Left ventricle myocardium superior (tissue), 1 donor: Measurements from ENCODE around the gene GET3. TPM values are rescaled to one million over a fixed set of nuclear protein-coding genes. Genes with fewer than 3 reads are reported as not detected.
"Not testable (repeated sequence)": the region's sequence is repeated elsewhere in the genome, so short reads cannot be mapped to it uniquely, and the experiment has no call there.

ENCODE experiments used
- ATAC-seq: fragments of 200-7000 bp; cut with Tn5 transposase; one replicate; pipeline ENCODE4 v1.9.1; 2020; ENCODE audit warnings: mild to moderate bottlenecking, moderate library complexity
- DNase-seq: peaks from one replicate; pipeline ENCODE4 v3.0.0-alpha.2; 2020
- intact Hi-C: fragments of 100-400 bp; cut with micrococcal nuclease; formaldehyde crosslinking; loops from one replicate; pipeline ENCODE4 v1.11.0; 2022
- long read RNA-seq: library from polyadenylated mRNA; unstranded; transcript quantifications from one replicate; pipeline ENCODE4 v2.0.0, GENCODE V29; 2021
- total RNA-seq: library from RNA; stranded (reverse); fragmentation: NEBNext Ultra II Directional; extraction: Animal tissue kit (Norgen Biotek cat#: 25700); gene quantifications from one replicate; pipeline ENCODE4 v1.2.1, GENCODE V29; 2021
- donor health status: DM: no; HTN: yes; CAD: no; lungs with severe emphysema.

GET3 gene
- 64.7 TPM for total RNA-seq
- long read RNA-seq, transcript ASNA1-201 (7 exons, 1,280 nt): major isoform, 61 of 74 reads
- long read RNA-seq, partial matches to known transcripts: 10 of 74 reads
- long read RNA-seq, other reads (novel, unspliced or antisense): 3 of 74 reads

DNA sequence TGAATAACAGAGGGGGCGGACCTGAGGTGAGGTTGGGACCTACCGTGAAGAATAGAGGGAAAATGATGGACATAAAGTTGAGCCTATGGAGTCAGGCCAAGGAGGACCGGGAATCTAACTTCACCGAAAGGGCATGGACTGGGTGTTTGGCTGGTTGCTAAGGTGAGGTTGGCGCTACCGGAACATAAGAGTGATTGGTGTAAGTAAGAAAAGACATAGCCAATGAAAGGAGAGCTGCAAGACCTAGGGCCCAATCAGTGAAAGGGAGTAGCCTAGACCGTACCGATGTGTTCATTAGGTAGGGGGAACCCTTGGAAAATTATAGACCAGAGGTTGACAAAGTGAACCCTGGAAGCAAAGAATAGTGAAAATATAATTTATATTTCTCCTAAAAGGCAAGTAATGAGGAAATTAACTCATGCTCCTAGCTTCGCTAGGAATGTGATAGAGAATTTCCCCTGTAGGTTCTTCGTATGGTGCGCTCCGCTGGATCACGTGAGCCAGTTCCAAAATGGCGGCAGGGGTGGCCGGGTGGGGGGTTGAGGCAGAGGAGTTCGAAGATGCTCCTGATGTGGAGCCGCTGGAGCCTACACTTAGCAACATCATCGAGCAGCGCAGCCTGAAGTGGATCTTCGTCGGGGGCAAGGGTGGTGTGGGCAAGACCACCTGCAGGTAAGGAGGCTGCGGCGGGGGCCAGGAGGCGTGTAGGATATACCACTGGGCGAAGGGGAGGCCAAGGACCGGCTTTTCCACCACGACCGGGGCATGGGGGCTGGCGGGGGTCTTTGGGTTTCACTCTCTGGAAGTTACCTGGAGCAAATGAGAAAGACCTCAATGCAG, at the start of gene GET3:
Gene GET3 (plus strand): TSS at position 503 of the 840 bp plus-strand sequence. CDS start 9 bp downstream, at position 512.
- DNase-seq (peak; percentile 88), ATAC-seq (peak; percentile 87)
- intact Hi-C loops: no loop called here

GRCh38 chr19:12689012-12689411, 48.3 kb upstream of the GET3 start:
- no peak for ATAC-seq
- intact Hi-C loops: no loop called here

DNA sequence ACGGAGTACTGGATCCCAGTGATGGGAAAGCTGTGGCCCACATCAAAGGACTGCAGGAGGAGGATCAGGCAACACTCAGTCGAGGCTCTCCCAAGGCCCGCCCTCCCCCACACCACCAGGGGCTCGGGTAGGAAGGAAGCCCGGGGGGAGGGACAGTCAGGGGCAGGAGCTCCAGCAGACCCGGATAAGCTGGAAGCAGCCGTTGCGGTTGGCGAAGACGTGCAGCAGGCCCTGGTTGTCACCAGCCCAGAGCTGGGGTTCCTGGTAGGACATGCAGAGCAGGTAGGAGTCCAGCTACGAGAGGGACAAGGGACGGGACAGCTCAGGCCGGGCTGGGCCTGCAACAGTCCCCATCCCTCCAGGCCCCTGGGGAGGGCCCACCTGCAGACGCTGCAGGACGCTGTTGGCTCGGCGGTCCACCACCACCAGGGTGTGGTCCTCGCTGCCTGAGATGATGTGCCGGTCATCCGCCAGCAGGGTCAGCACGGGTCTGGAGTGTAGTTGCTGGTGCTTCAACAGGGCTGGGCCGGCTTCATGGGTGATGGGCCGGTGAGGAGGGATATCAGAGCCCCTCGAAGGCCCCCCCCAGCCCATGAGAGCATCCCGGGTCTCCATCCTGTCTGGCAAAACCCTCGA, 47.6 kb upstream of the GET3 start:
- intact Hi-C loops: no loop called here

More at GRCh38 chr19:12689012-12689411, 48.3 kb upstream of the GET3 start:
- DNase-seq: no peak

DNA sequence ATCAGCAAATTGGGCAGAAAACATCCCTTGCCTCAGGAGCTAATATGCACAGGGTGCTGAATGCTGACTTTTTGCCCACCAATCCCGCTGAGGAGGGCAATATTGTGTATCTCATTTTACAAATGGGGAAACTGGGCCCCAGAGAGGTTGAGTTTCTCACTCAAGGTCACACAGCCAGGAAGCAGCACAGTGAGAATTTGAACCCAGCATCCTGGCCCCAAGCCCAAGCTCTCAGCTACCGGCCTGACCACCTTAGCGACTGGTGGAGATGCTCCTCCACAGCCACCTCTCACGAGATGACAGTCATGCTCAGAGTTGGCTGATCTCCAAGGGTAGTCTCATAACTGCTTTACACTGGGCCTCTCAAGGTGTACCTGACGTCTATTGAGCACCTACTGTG, 44.3 kb upstream of the GET3 start:
- no peak for ATAC-seq
- DNase-seq: no peak
- intact Hi-C loops: no loop called here

More for the DNA sequence above, 47.6 kb upstream of the GET3 start:
- DNase-seq: no peak
- ATAC-seq: no peak

DNA sequence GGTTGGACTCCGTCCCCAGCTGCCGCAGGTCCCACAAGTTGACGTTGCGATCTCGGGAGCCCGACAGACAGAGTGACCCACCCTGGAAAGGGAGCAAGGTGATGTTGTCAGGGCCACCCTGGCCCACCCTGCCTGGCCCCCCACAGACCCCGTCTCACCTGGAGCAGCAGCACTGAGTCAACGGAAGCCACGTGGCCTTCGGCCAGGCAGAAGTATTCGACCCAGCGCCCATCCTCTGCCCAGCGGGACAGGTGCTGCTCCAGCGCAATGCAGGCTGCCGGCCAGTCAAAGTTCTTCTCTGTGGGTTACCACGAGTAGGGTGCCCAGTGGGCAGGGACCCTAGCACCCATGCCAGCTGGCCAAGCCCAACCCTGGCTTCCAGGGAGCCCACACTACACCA, 42.7 kb upstream of the GET3 start:
- ATAC-seq (no peak), DNase-seq (no peak)
- intact Hi-C loops: no loop called here

DNA sequence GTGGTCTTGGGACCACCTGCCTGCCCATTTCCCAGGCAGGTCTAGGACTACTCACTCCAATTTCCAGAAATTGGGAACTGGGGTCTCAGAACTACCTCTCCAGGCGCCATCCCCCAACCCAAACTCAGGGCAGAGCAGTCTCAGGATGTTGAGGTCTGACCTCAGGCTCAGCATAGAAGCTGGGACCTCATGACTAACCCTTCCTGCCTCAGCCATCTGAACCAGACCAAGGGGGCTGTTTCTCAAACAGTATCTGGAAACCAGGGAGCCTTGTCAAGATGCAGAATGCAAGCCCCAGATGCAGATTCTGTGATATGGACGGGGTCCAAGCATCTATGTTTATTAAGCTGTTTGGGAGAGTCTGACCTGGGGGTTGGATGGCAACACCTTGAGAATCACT, 42.2 kb upstream of the GET3 start:
- intact Hi-C loops: no loop called here
- ATAC-seq: no peak
- no peak for DNase-seq

DNA sequence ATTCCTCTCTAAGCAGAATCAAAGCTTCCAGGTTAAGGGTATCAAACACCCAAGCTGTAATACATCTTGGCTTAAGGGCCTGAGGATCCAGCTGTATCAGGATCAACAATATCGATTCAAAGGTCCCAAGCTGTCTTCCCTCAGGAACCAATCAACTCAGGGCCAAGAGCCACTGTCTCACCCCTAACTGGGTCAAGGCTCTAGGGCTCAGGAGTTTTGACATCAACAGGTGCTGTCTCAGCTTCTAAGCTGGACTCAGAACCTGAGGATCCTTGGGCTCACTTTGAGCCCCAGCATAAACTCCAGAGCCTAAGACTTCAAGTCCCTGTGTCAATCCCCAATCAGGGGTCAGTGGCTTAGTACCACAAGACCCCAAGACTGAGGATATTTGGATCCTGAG, 41.8 kb upstream of the GET3 start:
- ATAC-seq (no peak), DNase-seq (no peak)
- intact Hi-C loops: no loop called here

- intact Hi-C loops: no loop called here
- ATAC-seq (peak; percentile 7), DNase-seq (no peak)
These were observed 41.3 kb upstream of the GET3 start for GRCh38 chr19:12695997-12696365.

DNA sequence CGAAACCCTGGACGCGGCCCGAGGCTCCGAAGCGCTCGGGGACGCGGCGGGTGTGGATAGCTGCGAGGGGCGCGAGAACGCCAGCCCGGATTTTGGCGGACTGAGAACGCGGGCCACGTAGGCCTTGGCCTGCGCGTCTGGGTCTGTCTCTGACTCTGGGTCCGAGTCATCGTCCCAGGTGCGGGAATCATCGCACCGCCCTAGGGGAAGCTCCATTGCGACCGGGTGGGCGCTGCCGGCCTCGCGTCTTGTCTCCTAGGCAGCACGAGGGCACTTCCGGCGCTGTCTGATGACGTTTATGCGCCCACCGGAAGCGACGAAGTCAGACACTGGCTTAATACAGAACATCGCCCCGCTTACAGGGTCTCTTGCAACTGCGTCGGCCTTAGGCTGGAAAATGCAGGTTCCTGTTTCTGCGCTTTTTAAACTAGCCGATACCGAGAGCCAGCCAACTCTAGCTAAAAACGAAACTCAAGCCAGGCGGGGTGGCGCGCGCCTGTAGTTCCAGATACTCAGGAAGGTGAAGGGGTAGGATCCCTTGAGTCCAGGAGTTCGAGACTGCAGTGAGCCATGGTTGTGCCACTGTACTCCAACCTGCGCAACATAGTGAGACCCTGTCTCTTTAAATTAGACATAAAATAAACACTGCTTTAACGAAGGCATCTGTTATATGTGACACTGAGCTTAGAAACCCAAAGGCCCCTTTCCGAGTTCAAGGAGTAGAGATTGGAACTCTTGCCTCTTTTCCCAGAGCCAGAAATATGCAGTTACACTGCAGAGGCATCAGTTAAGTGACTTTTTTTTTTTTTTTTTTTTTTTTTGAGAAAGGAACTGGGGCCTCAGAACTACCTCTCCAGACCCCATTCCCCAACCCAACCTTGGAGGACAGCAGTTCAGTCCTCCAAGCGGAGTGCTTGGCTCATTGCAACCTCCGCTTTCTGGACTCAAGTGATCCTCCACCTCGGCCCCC, 40.6 kb upstream of the GET3 start, which contains the start of gene FBXW9:
Gene FBXW9 (minus strand): TSS at position 266 of the 970 bp plus-strand sequence. CDS start 50 bp downstream, at position 216.
- peak; percentile 93 for ATAC-seq
- peak; percentile 98 for DNase-seq
- intact Hi-C loops: no loop called here

- intact Hi-C loops, ATAC-seq, DNase-seq: not testable (repeated sequence)
These were observed 39.9 kb upstream of the GET3 start for GRCh38 chr19:12697425-12697824.

GRCh38 chr19:12698138-12698537, 39.2 kb upstream of the GET3 start:
- no peak for DNase-seq
- intact Hi-C loops: no loop called here
- ATAC-seq: no peak

DNA sequence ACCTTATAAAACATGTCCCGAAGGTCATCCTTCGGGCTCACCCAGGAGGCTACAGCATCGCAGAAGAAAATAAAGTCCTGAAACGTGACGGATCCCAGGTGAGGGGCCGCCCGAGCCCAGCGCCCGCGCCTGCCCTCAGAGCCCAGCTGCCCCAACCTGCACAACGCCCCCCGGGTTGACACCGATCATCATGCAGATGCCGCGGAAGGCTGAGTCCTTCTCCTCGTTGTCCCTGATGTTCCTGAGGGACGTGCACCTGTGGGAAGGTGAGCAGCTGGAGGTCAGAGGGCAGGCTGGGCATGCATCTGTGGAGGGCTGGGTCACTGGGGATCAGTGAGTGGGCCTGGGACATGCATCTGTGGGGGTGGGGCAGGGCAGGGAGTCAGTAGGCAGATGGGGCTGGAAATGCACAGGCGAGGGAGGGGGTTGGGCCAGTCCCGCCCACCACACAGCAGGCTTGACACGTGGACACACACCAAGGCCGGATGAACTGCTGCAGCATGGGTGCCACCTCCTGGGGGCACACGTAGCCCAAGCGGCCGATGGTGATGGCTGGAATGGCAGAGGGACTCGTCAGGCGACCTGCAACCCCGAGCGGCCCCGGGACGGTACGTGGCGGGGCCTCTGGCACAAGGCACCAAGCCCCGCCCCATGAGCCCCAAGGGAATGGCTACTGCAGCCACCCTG, 35.6 kb upstream of the GET3 start:
- no peak for DNase-seq
- intact Hi-C loops: no loop called here

DNA sequence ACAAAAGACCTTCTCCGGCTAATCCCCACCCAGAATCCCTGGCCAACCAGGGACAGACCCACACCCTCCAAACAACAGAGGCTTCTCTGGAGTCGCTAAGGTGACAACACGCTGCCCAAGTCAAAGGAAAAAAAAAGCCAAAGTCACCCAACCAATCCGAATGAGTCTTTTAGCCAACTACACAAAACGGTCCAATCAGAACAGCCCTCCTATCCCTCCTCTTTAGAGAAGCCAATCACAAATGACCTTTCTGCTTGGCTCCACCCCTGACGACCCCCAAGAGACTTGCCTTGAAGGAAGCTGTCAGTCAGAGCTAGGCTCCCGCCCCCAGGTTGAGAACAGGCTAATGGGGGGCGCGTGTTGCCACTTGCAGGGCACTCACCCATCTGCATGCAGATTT, 34.3 kb upstream of the GET3 start:
- intact Hi-C loops: no loop called here
- DNase-seq: no peak
- ATAC-seq: no peak

More for the DNA sequence above, 35.6 kb upstream of the GET3 start:
- ATAC-seq: no peak

DNA sequence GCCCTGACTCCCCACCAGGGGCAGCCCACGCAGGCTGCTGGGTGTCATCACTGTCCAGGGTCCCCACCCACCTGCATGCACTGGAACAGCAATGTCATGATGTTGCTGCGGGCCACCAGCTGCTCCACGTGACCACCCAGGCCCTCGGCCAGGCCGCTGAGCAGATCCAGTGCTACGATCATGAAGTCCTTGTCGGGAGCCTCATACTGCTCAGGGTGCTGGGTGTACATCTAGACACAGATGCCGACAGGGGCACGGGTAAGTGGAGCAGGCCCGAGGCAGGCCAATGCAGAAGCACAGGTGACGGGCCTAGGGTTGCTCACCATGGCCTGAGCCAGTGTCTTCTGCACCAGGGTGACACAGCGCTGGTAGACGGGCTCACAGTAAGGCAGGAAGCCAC, 32.1 kb upstream of the GET3 start:
- ATAC-seq (no peak), DNase-seq (no peak)
- intact Hi-C loops: no loop called here

GRCh38 chr19:12705654-12706331, 31.5 kb upstream of the GET3 start:
- no peak for DNase-seq
- ATAC-seq: no peak
- intact Hi-C loops: no loop called here

- intact Hi-C loops: no loop called here
- no peak for ATAC-seq
- no peak for DNase-seq
These were observed 31.0 kb upstream of the GET3 start for GRCh38 chr19:12706332-12706718.

DNA sequence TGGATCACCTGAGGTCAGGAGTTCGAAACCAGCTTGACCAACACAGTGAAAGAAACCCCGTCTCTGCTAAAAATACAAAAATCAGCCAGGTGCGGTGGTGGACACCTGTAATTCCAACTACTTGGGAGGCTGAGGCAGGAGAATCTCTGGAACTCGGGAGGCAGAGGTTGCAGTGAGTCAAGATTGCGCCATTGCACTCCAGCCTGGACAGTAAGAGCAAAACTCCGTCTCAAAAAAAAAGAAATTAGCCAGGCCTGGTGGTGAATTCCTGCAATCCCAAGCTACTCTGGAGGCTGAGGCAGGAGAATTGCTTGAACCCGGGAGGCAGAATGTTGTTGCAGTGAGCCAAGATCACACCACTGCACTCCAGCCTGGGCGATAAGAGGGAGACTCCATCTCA, 28.7 kb upstream of the GET3 start:
- DNase-seq: no peak
- no peak for ATAC-seq
- intact Hi-C loops: no loop called here

- DNase-seq (no peak), ATAC-seq (no peak)
- intact Hi-C loops: no loop called here
These were observed 26.1 kb upstream of the GET3 start for GRCh38 chr19:12711187-12711586.
